Hepatic stellate cell (primary cell): Measurements from ENCODE around the gene C1QL4.

Source experiments
- DNase-seq: peaks from one replicate; pipeline ENCODE4 v3.0.0; 2011; ENCODE audit warnings: low spot score

Gene C1QL4

GRCh38 chr12:49347311-49348193 is 10.6 kb upstream of the C1QL4 start:
- peak; percentile 96 for DNase-seq

GRCh38 chr12:49346659-49347310 is 9.8 kb upstream of the C1QL4 start, which contains the start of gene DNAJC22:
Gene DNAJC22, plus strand, starts transcription at chr12:49346888. Its CDS starts 1,985 bp downstream, at chr12:49348873.
- DNase-seq, result no peak

- DNase-seq, result no peak
Observed at GRCh38 chr12:49345825-49346658, 9.1 kb upstream of the C1QL4 start.

- no peak for DNase-seq
Observed at GRCh38 chr12:49345051-49345824, 8.2 kb upstream of the C1QL4 start.

- DNase-seq, result no peak
Observed at GRCh38 chr12:49344486-49345050, 7.6 kb upstream of the C1QL4 start.

GRCh38 chr12:49342914-49343731 is 6.1 kb upstream of the C1QL4 start:
- no peak for DNase-seq

GRCh38 chr12:49342066-49342913 is 5.3 kb upstream of the C1QL4 start:
- DNase-seq, result peak; percentile 83

- no peak for DNase-seq
Observed at GRCh38 chr12:49341777-49342065, 4.7 kb upstream of the C1QL4 start.

- no peak for DNase-seq
Observed at GRCh38 chr12:49340971-49341776, 4.2 kb upstream of the C1QL4 start.

- DNase-seq, result no peak
Observed at GRCh38 chr12:49340095-49340870, 3.3 kb upstream of the C1QL4 start.

GRCh38 chr12:49339464-49339861 is 2.5 kb upstream of the C1QL4 start:
- DNase-seq, result no peak

- no peak for DNase-seq
Observed at GRCh38 chr12:49338830-49339463, 2.0 kb upstream of the C1QL4 start.

GRCh38 chr12:49335955-49336644 is 888 bp downstream of the C1QL4 start:
- no peak for DNase-seq

GRCh38 chr12:49335118-49335954 is 1.7 kb downstream of the C1QL4 start:
- no peak for DNase-seq

GRCh38 chr12:49334681-49335080 is 2.3 kb downstream of the C1QL4 start:
- DNase-seq, result no peak

- no peak for DNase-seq
Observed at GRCh38 chr12:49334226-49334625, 2.8 kb downstream of the C1QL4 start.
